Measurements from ENCODE around the gene GOT1. TPM values are rescaled to one million over a fixed set of nuclear protein-coding genes. Genes with fewer than 3 reads are reported as not detected.

The GOT1 gene
- total RNA-seq, 1 donor from 2014 or later, result 26.7 TPM

- intact Hi-C loops (cut with micrococcal nuclease), result no loop called here
Observed at GRCh38 chr10:99365311-99365710, 65.1 kb downstream of the GOT1 start.

GRCh38 chr10:99364125-99364524 lies 66.3 kb downstream of the GOT1 start:
- intact Hi-C loops (cut with micrococcal nuclease), result no loop called here

- intact Hi-C loops (cut with micrococcal nuclease), result no loop called here
Observed at GRCh38 chr10:99360934-99361333, 69.5 kb downstream of the GOT1 start.

GRCh38 chr10:99358101-99358500 lies 72.3 kb downstream of the GOT1 start:
- intact Hi-C loops (cut with micrococcal nuclease), result no loop called here

- intact Hi-C loops (cut with micrococcal nuclease), result no loop called here
Observed at GRCh38 chr10:99357691-99358090, 72.7 kb downstream of the GOT1 start.

- intact Hi-C loops (cut with micrococcal nuclease), result no loop called here
Observed at GRCh38 chr10:99353182-99353581, 77.2 kb downstream of the GOT1 start.

GRCh38 chr10:99347672-99348071 lies 82.8 kb downstream of the GOT1 start:
- intact Hi-C loops (cut with micrococcal nuclease), result no loop called here

Other genes starting within 250 kb of the GOT1 start
- not detected in 2 replicates for gene HPSE2, start 194.8 kb downstream of the GOT1 start, total RNA-seq
- 0.11 and 0.14 TPM in 2 replicates for gene CNNM1, start 101.3 kb downstream of the GOT1 start, total RNA-seq
- not detected in 2 replicates for gene NKX2-3, start 102.3 kb upstream of the GOT1 start, total RNA-seq
- gene SLC25A28, start 189.8 kb upstream of the GOT1 start, total RNA-seq, result 47.8 and 53.1 TPM in 2 replicates
- 7.9 and 8.3 TPM in 2 replicates for gene ENTPD7, start 228.9 kb upstream of the GOT1 start, total RNA-seq

Data from T-helper 2 cell treated with Interferon-gamma antibody and Interleukin-4, amounts not matched to agents 100 ng/mL and 5 ng/mL, for 36 hours (primary cell).